Thyroid gland (tissue), 4 donors: ENCODE results near the gene SELENOK. TPM values are rescaled to one million over a fixed set of nuclear protein-coding genes. Genes with fewer than 3 reads are reported as not detected.

Experiments
- DNase-seq, 2 donors: peaks; one replicate each; pipeline ENCODE4 v3.0.0-alpha.2; 2019
- H3K27ac ChIP-seq, 3 donors: fragments of 200-600 bp; sonication (generic); 1 replicate in 2 of 3; 2 replicates in 1 of 3; pipeline ENCODE4 v1.5.1; 2016 to 2019; ENCODE audit warnings: mild to moderate bottlenecking in 1 of 3, moderate library complexity in 1 of 3
- H3K27me3 ChIP-seq: fragments of 200-600 bp; sonication (generic); one replicate; pipeline ENCODE4 v1.5.1; 2019
- H3K36me3 ChIP-seq, 2 donors: fragments of 200-600 bp; sonication (generic); one replicate each; pipeline ENCODE4 v1.5.1; 2016 to 2019
- H3K4me1 ChIP-seq, 2 donors: fragments of 200-600 bp; sonication (generic); one replicate each; pipeline ENCODE4 v1.5.1; 2017 to 2019
- H3K4me3 ChIP-seq, 3 donors: fragments of 200-600 bp; sonication (generic); replicated peaks in 1 of 3; 1 replicate in 2 of 3; 2 replicates in 1 of 3; pipeline ENCODE4 v1.5.1; 2016; ENCODE audit warnings: mild to moderate bottlenecking in 1 of 3
- H3K9me3 ChIP-seq: fragments of 200-600 bp; sonication (generic); one replicate; pipeline ENCODE4 v1.5.1; 2017
- CTCF ChIP-seq, 6 experiments: fragments of 200-600 bp in 3 of 6; fragments of 450-650 bp in 3 of 6; sonication (generic) in 3 of 6; IDR thresholded peaks; one replicate each; pipeline ENCODE4 v1.5.1; 2016 to 2019; ENCODE audit warnings: antibody characterized with exemption in 6 of 6, mild to moderate bottlenecking in 2 of 6, inconsistent platforms in 1 of 6, moderate library complexity in 1 of 6
- POLR2A ChIP-seq, 2 donors: fragments of 450-650 bp; IDR thresholded peaks; one replicate each; pipeline ENCODE4 v1.6.1; 2017; ENCODE audit warnings: antibody characterized with exemption in 2 of 2, mild to moderate bottlenecking in 2 of 2, moderate library complexity in 1 of 2
- WGBS, 2 donors: methylation state at CpG; one replicate each; pipeline ENCODE4 v1.1.5; 2017; 5-methylcytosine and 5-hydroxymethylcytosine counted together
- intact Hi-C: fragments of 100-400 bp; cut with DNase I; formaldehyde crosslinking; loops from one replicate; pipeline ENCODE4 v1.15.1; 2023
- total RNA-seq, 4 donors: library from RNA; depleted of rRNA; stranded (reverse); fragments of >200 nt; gene quantifications; one replicate each; pipeline ENCODE4 v1.2.3, GENCODE V29; 2016

The SELENOK gene
- total RNA-seq, 4 donors from 2014 or later = 79.0 to 132 (median 124) TPM

GRCh38 chr3:53836084-53836872, 55.4 kb downstream of the SELENOK start:
- Histone ChIP-seq H3K4me3 (no peak overlapping the region), H3K27me3 (no peaks in the 10 kb centered on the region), H3K4me1 (no peaks in the 10 kb centered on the region), H3K36me3 (no peaks in the 10 kb centered on the region), H3K27ac (no peak overlapping the region), H3K9me3 (no peaks in the 10 kb centered on the region)
- TF ChIP-seq CTCF (IDR thresholded peaks at IDR 0.05) = no peak
- no peak for DNase-seq
- 93 to 98% methylated on average over 8 of the region's 9 CpGs for WGBS, 2 donors
- intact Hi-C loops = no loop called here

- no peak for DNase-seq
- no peaks in the 10 kb centered on the region for H3K9me3 ChIP-seq
- H3K4me1 ChIP-seq = no peaks in the 10 kb centered on the region
- no peaks in the 10 kb centered on the region for H3K27me3 ChIP-seq
- no peak overlapping the region for H3K4me3 ChIP-seq
- WGBS, 2 donors = 83 to 90% methylated on average over 1 of the region's 1 CpG
- no peak for TF ChIP-seq CTCF (IDR thresholded peaks at IDR 0.05)
- no peak for TF ChIP-seq POLR2A (IDR thresholded peaks at IDR 0.05)
- H3K27ac ChIP-seq = no peak overlapping the region
- no peaks in the 10 kb centered on the region for H3K36me3 ChIP-seq
- intact Hi-C loops = no loop called here
Measured at GRCh38 chr3:53835257-53835656, 56.4 kb downstream of the SELENOK start.

- no peak overlapping the region for H3K4me3 ChIP-seq
- H3K27ac ChIP-seq = no peak overlapping the region
- DNase-seq = no peak
- H3K9me3 ChIP-seq = no peaks in the 10 kb centered on the region
- no peaks in the 10 kb centered on the region for H3K36me3 ChIP-seq
- 96 to 99% methylated on average over 6 of the region's 6 CpGs for WGBS, 2 donors
- intact Hi-C loops = no loop called here
- TF ChIP-seq CTCF (IDR thresholded peaks at IDR 0.05) = no peak
- no peak for TF ChIP-seq POLR2A (IDR thresholded peaks at IDR 0.05)
- H3K4me1 ChIP-seq = no peaks in the 10 kb centered on the region
- no peaks in the 10 kb centered on the region for H3K27me3 ChIP-seq
Measured at GRCh38 chr3:53834429-53835095, 57.1 kb downstream of the SELENOK start.

Other genes starting within 250 kb of the SELENOK start
- gene CHDH, start 45.4 kb downstream of the SELENOK start, total RNA-seq = 10 to 100 TPM in 2 of 4 donors, 1 to 10 TPM in 2; 4.7 to 26.9 (median 11.1) TPM
- 1 to 10 TPM in 2 of 4 donors, under 1 TPM in 2; 0.71 to 2.5 (median 1.6) TPM for gene IL17RB, start 45.3 kb downstream of the SELENOK start, total RNA-seq
- gene ACTR8, start 9.7 kb downstream of the SELENOK start, total RNA-seq = 10 to 100 TPM; 29.0 to 31.7 (median 29.4) TPM
- 1 to 10 TPM; 2.9 to 4.8 (median 4.5) TPM for gene CACNA2D3, start 230.7 kb upstream of the SELENOK start, total RNA-seq